Measurements from ENCODE around the gene NFKB1. TPM values are rescaled to one million over a fixed set of nuclear protein-coding genes. Genes with fewer than 3 reads are reported as not detected.

The NFKB1 gene
- total RNA-seq, 3 donors from 2014 or later (not counting 1 experiment from before 2014, with no cell fraction given) = 144 to 235 (median 163) TPM

GRCh38 chr4:102637391-102637790 is 136.2 kb downstream of the NFKB1 start:
- no peak for DNase-seq
- TF ChIP-seq CTCF (IDR thresholded peaks at IDR 0.05) = no peak
- no peak overlapping the region for H3K27ac ChIP-seq (ENCODE audit: low read length)
- intact Hi-C loops (cut with micrococcal nuclease) = no loop called here
- Mint-ChIP-seq H3K9me3 (no peaks in the 10 kb centered on the region), H3K27me3 (ENCODE audit: low read depth in 2 of 2) (no peaks in the 10 kb centered on the region), H3K4me1 (peaks cover 4% of the 10 kb centered on the region in 2 donors), H3K36me3 (no peaks in the 10 kb centered on the region), H3K4me3 (no peak overlapping the region), H3K27ac (no peak overlapping the region)
- ATAC-seq = no peak
- no peaks in the 10 kb centered on the region for H3K9me3 ChIP-seq (ENCODE audit: control insufficient read depth, insufficient read depth, low read length)
- no peak overlapping the region for H3K4me3 ChIP-seq (ENCODE audit: low read length)
- 95% methylated on average over 3 of the region's 3 CpGs for WGBS (ENCODE audit: insufficient coverage)
- H3K27me3 ChIP-seq (ENCODE audit: control insufficient read depth, insufficient read depth, low read length) = no peaks in the 10 kb centered on the region
- peaks cover 23% of the 10 kb centered on the region for H3K36me3 ChIP-seq (ENCODE audit: control insufficient read depth, insufficient read depth, low read length)
- peaks cover 8% of the 10 kb centered on the region for H3K4me1 ChIP-seq (ENCODE audit: control insufficient read depth, insufficient read depth, low read length)

GRCh38 chr4:102638621-102639020 is 137.5 kb downstream of the NFKB1 start:
- Histone ChIP-seq H3K4me1 (ENCODE audit: control insufficient read depth, insufficient read depth, low read length) (peaks cover 8% of the 10 kb centered on the region), H3K9me3 (ENCODE audit: control insufficient read depth, insufficient read depth, low read length) (no peaks in the 10 kb centered on the region), H3K36me3 (ENCODE audit: control insufficient read depth, insufficient read depth, low read length) (peaks cover 19% of the 10 kb centered on the region), H3K4me3 (ENCODE audit: low read length) (no peak overlapping the region), H3K27ac (ENCODE audit: low read length) (no peak overlapping the region), H3K27me3 (ENCODE audit: control insufficient read depth, insufficient read depth, low read length) (no peaks in the 10 kb centered on the region)
- no peak for DNase-seq
- Mint-ChIP-seq H3K36me3 (no peaks in the 10 kb centered on the region), H3K4me3 (no peak overlapping the region), H3K27me3 (ENCODE audit: low read depth in 2 of 2) (no peaks in the 10 kb centered on the region), H3K9me3 (no peaks in the 10 kb centered on the region), H3K27ac (no peak overlapping the region), H3K4me1 (peaks cover 4% of the 10 kb centered on the region in 2 donors)
- TF ChIP-seq CTCF (IDR thresholded peaks at IDR 0.05) = no peak
- WGBS (ENCODE audit: insufficient coverage) = 83% methylated on average over 1 of the region's 1 CpG
- intact Hi-C loops (cut with micrococcal nuclease) = no loop called here
- no peak for ATAC-seq

- H3K36me3 Mint-ChIP-seq = no peaks in the 10 kb centered on the region
- Histone ChIP-seq H3K4me3 (ENCODE audit: low read length) (no peak overlapping the region), H3K9me3 (ENCODE audit: control insufficient read depth, insufficient read depth, low read length) (no peaks in the 10 kb centered on the region), H3K27ac (ENCODE audit: low read length) (no peak overlapping the region), H3K36me3 (ENCODE audit: control insufficient read depth, insufficient read depth, low read length) (peaks cover 18% of the 10 kb centered on the region), H3K27me3 (ENCODE audit: control insufficient read depth, insufficient read depth, low read length) (no peaks in the 10 kb centered on the region), H3K4me1 (ENCODE audit: control insufficient read depth, insufficient read depth, low read length) (peaks cover 3% of the 10 kb centered on the region)
- WGBS (ENCODE audit: insufficient coverage) = 94% methylated on average over 7 of the region's 7 CpGs
- H3K4me3 Mint-ChIP-seq = no peak overlapping the region
- intact Hi-C loops (cut with micrococcal nuclease) = no loop called here
- H3K4me1 Mint-ChIP-seq = peaks cover 3% of the 10 kb centered on the region in 2 donors
- H3K27ac Mint-ChIP-seq = no peak overlapping the region
- ATAC-seq (no peak), DNase-seq (peak in 1 of 2 donors; percentile 35)
- TF ChIP-seq CTCF (IDR thresholded peaks at IDR 0.05) = no peak
- no peaks in the 10 kb centered on the region for H3K9me3 Mint-ChIP-seq
- H3K27me3 Mint-ChIP-seq (ENCODE audit: low read depth in 2 of 2) = no peaks in the 10 kb centered on the region
Observed at GRCh38 chr4:102639598-102639997, 138.4 kb downstream of the NFKB1 start.

GRCh38 chr4:102640669-102641068 is 139.5 kb downstream of the NFKB1 start:
- no peaks in the 10 kb centered on the region for H3K4me1 ChIP-seq (ENCODE audit: control insufficient read depth, insufficient read depth, low read length)
- no peaks in the 10 kb centered on the region for H3K27me3 Mint-ChIP-seq (ENCODE audit: low read depth in 2 of 2)
- H3K4me3 ChIP-seq (ENCODE audit: low read length) = no peak overlapping the region
- H3K36me3 ChIP-seq (ENCODE audit: control insufficient read depth, insufficient read depth, low read length) = peaks cover 14% of the 10 kb centered on the region
- no peak for TF ChIP-seq CTCF (IDR thresholded peaks at IDR 0.05)
- no peaks in the 10 kb centered on the region for H3K4me1 Mint-ChIP-seq
- no peaks in the 10 kb centered on the region for H3K27me3 ChIP-seq (ENCODE audit: control insufficient read depth, insufficient read depth, low read length)
- peak overlapping the region in 1 of 2 donors; percentile 24 for H3K27ac Mint-ChIP-seq
- no peaks in the 10 kb centered on the region for H3K9me3 Mint-ChIP-seq
- DNase-seq (no peak), ATAC-seq (no peak)
- no peaks in the 10 kb centered on the region for H3K36me3 Mint-ChIP-seq
- no peak overlapping the region for H3K4me3 Mint-ChIP-seq
- no peaks in the 10 kb centered on the region for H3K9me3 ChIP-seq (ENCODE audit: control insufficient read depth, insufficient read depth, low read length)
- WGBS (ENCODE audit: insufficient coverage) = 96% methylated on average over 4 of the region's 4 CpGs
- no peak overlapping the region for H3K27ac ChIP-seq (ENCODE audit: low read length)
- intact Hi-C loops (cut with micrococcal nuclease) = no loop called here

Data from natural killer cell (primary cell).